CD14-positive monocyte (primary cell): Measurements from ENCODE around the gene TIMP1. TPM values are rescaled to one million over a fixed set of nuclear protein-coding genes. Genes with fewer than 3 reads are reported as not detected.

Experiments
- DNase-seq, 3 donors: peaks; one replicate each; pipeline ENCODE4 v3.0.0-alpha.2; 2011 to 2022
- H2AFZ ChIP-seq: 2 replicates; pipeline ENCODE4 v1.6.0; 2012; ENCODE audit warnings: mild to moderate bottlenecking, low read depth, low read length, inconsistent platforms; ENCODE audit not compliant: insufficient read depth, poor library complexity, severe bottlenecking
- H3K27ac ChIP-seq, 2 donors: 1 replicate in 1 of 2; 2 replicates in 1 of 2; pipeline ENCODE4 v1.5.1; 2012 to 2013; ENCODE audit warnings: low read length in 2 of 2, control low read depth in 1 of 2, inconsistent platforms in 1 of 2, low read depth in 1 of 2, mild to moderate bottlenecking in 1 of 2
- H3K27me3 ChIP-seq, 2 donors: one replicate each; pipeline versions ENCODE4 v1.6.0 to v1.6.1; 2011 to 2013; ENCODE audit warnings: low read length in 2 of 2; ENCODE audit not compliant: control insufficient read depth in 2 of 2, insufficient read depth in 2 of 2
- H3K36me3 ChIP-seq, 2 donors: replicated peaks in 1 of 2; 1 replicate in 1 of 2; 2 replicates in 1 of 2; pipeline versions ENCODE4 v1.5.1 to v1.6.1; 2012 to 2013; ENCODE audit warnings: low read length in 2 of 2, control low read depth in 1 of 2, inconsistent platforms in 1 of 2, mild to moderate bottlenecking in 1 of 2; ENCODE audit not compliant: insufficient read depth in 2 of 2, control insufficient read depth in 1 of 2
- H3K4me1 ChIP-seq, 2 donors: 1 replicate in 1 of 2; 2 replicates in 1 of 2; pipeline versions ENCODE4 v1.5.1 to v1.6.1; 2012 to 2013; ENCODE audit warnings: low read length in 2 of 2, control low read depth in 1 of 2, inconsistent platforms in 1 of 2, mild to moderate bottlenecking in 1 of 2, moderate library complexity in 1 of 2; ENCODE audit not compliant: insufficient read depth in 2 of 2, control insufficient read depth in 1 of 2
- H3K4me2 ChIP-seq: replicated peaks from 2 replicates; pipeline ENCODE3; 2012; ENCODE audit warnings: low read length, moderate library complexity, mild to moderate bottlenecking; ENCODE audit not compliant: poor library complexity, severe bottlenecking; ENCODE audit errors: extremely low read depth
- H3K4me3 ChIP-seq, 3 experiments: fragments of 200-600 bp in 1 of 3; sonication (generic) in 1 of 3; replicated peaks in 1 of 3; 1 replicate in 2 of 3; 2 replicates in 1 of 3; pipeline ENCODE4 v1.5.1; 2011 to 2013; ENCODE audit warnings: low read length in 3 of 3, mild to moderate bottlenecking in 3 of 3, control low read depth in 2 of 3, low read depth in 2 of 3, inconsistent platforms in 1 of 3, moderate library complexity in 1 of 3
- H3K79me2 ChIP-seq: 2 replicates; pipeline ENCODE4 v1.6.0; 2012; ENCODE audit warnings: mild to moderate bottlenecking, control low read depth, inconsistent platforms, low read length, moderate library complexity; ENCODE audit not compliant: insufficient read depth
- H3K9ac ChIP-seq: 2 replicates; pipeline ENCODE4 v1.6.0; 2017; ENCODE audit warnings: low read length, mild to moderate bottlenecking; ENCODE audit not compliant: insufficient read depth, poor library complexity, severe bottlenecking
- H3K9me3 ChIP-seq, 2 donors: replicated peaks in 1 of 2; 1 replicate in 1 of 2; 2 replicates in 1 of 2; pipeline versions ENCODE4 v1.5.1 to v1.6.1; 2012 to 2013; ENCODE audit warnings: low read length in 2 of 2, control low read depth in 1 of 2; ENCODE audit not compliant: control insufficient read depth in 1 of 2, insufficient read depth in 1 of 2
- H4K20me1 ChIP-seq: 2 replicates; pipeline ENCODE4 v1.6.0; 2012; ENCODE audit warnings: mild to moderate bottlenecking, low read length, control low read depth, moderate library complexity; ENCODE audit not compliant: insufficient read depth
- H3K27ac Mint-ChIP-seq, 7 donors: one replicate each; pipeline ENCODE4 v1.8.0; 2020; ENCODE audit warnings: mild to moderate bottlenecking in 7 of 7, mixed read lengths in 7 of 7, moderate library complexity in 6 of 7, inconsistent platforms in 2 of 7
- H3K27me3 Mint-ChIP-seq, 3 donors: one replicate each; pipeline ENCODE4 v1.8.0; 2021 to 2022; ENCODE audit warnings: low read depth in 3 of 3, mild to moderate bottlenecking in 3 of 3, mixed read lengths in 3 of 3, moderate library complexity in 3 of 3, inconsistent platforms in 1 of 3
- H3K36me3 Mint-ChIP-seq, 2 donors: one replicate each; pipeline ENCODE4 v1.8.0; 2020; ENCODE audit warnings: mixed read lengths in 2 of 2, inconsistent platforms in 1 of 2, mild to moderate bottlenecking in 1 of 2
- H3K4me1 Mint-ChIP-seq: one replicate; pipeline ENCODE4 v1.8.0; 2020; ENCODE audit warnings: mild to moderate bottlenecking, mixed read lengths
- H3K4me3 Mint-ChIP-seq, 2 donors: one replicate each; pipeline ENCODE4 v1.8.0; 2020; ENCODE audit warnings: mild to moderate bottlenecking in 2 of 2, mixed read lengths in 2 of 2, moderate library complexity in 1 of 2
- H3K9me3 Mint-ChIP-seq, 7 donors: one replicate each; pipeline ENCODE4 v1.8.0; 2020 to 2022; ENCODE audit warnings: mixed read lengths in 7 of 7, mild to moderate bottlenecking in 6 of 7, moderate library complexity in 6 of 7, inconsistent platforms in 2 of 7
- CTCF ChIP-seq: fragments of 200-600 bp; IDR thresholded peaks from one replicate; pipeline ENCODE4 v1.8.0; 2022; ENCODE audit warnings: antibody characterized with exemption, mild to moderate bottlenecking
- WGBS: methylation state at CpG from one replicate; pipeline ENCODE4 v1.1.5; 2013; ENCODE audit warnings: missing lambda C conversion rate; ENCODE audit not compliant: insufficient coverage; 5-methylcytosine and 5-hydroxymethylcytosine counted together
- intact Hi-C, 2 donors: fragments of 100-400 bp; cut with micrococcal nuclease; formaldehyde crosslinking; loops; one replicate each; pipeline versions ENCODE4 v1.15.0 to v1.15.1; 2023
- polyA plus RNA-seq, 3 donors: library from polyadenylated mRNA; depleted of rRNA in 1 of 3; unstranded in 2 of 3; stranded (reverse) in 1 of 3; fragments of 300-500 nt in 2 of 3; fragments of >200 nt in 1 of 3; fragmentation: Illumina TruSeq in 2 of 3; gene quantifications; 1 replicate in 2 of 3; 2 replicates in 1 of 3; pipeline ENCODE4 v1.2.3, GENCODE V29; 2012 to 2021

TIMP1 gene
- polyA plus RNA-seq, 3 donors = 591 to 682 (median 632) TPM

DNA sequence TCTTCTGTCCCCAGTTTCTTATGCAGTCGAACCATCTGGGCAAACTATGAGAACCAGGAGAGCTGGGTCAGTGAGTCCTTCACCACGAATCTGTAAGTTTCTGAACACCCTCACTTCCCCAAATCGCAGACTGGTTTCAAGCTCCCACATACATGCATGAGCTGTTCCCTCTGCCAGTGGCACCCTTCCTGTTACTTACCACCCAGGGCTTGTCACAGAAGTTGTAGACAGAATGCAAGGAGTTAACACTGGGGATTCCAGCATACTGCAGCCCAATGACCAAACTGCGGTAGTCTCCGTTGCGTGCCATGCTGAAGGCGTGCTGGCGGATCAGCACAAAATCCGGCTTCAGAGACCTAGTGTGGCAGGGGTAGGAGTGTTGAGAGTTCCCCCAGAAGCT, 22.8 kb downstream of the TIMP1 start:
- Histone ChIP-seq H3K4me1 (peaks cover 34 to 38% of the 10 kb centered on the region in 2 donors), H3K4me3 (no peak overlapping the region), H3K27ac (no peak overlapping the region), H3K4me2 (no peak overlapping the region), H3K79me2 (no peaks in the 10 kb centered on the region), H3K27me3 (no peaks in the 10 kb centered on the region), H3K36me3 (no peaks in the 10 kb centered on the region), H3K9ac (no peak overlapping the region), H2AFZ (no peak overlapping the region), H3K9me3 (peaks cover 0 to 4% of the 10 kb centered on the region in 2 donors), H4K20me1 (no peaks in the 10 kb centered on the region)
- WGBS = 10% methylated on average over 2 of the region's 9 CpGs
- Mint-ChIP-seq H3K9me3 (peaks cover 0 to 9% (median 4%) of the 10 kb centered on the region in 7 donors), H3K27me3 (peaks cover 0 to 5% (median 2%) of the 10 kb centered on the region in 3 donors), H3K4me3 (no peak overlapping the region), H3K27ac (peak overlapping the region in 1 of 7 donors; percentile 51), H3K36me3 (no peaks in the 10 kb centered on the region), H3K4me1 (peaks cover 29% of the 10 kb centered on the region)
- intact Hi-C loops = no loop called here
- no peak for TF ChIP-seq CTCF
- DNase-seq = peak; percentile 16 to 55 (median 23)

DNA sequence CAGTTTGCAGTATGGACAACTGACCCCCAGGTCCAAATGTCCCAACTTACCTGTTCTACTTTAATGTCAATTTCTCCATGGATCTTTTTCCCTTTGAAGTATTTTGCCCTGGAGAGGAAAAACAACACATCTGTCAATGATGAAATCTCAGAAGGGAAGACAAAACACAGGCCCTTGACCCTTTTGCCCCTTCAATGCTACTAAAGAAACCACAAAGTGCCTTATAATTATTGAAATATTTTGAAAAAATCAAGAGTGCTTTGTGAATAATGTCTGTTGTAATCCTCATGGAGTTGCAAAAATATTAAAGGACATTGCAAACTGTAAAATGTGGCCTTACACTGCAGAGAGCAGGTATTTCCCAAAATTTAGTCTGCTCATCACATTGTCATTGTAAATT, 24.9 kb downstream of the TIMP1 start:
- H3K4me1 ChIP-seq = peaks cover 41 to 48% of the 10 kb centered on the region in 2 donors
- H3K4me3 ChIP-seq = no peak overlapping the region
- intact Hi-C loops = no loop called here
- no peak overlapping the region for H3K9ac ChIP-seq
- H3K27ac ChIP-seq = no peak overlapping the region
- Mint-ChIP-seq H3K36me3 (no peaks in the 10 kb centered on the region), H3K9me3 (peaks cover 0 to 4% (median 0%) of the 10 kb centered on the region in 7 donors), H3K4me3 (no peak overlapping the region), H3K27me3 (peaks cover 0 to 5% (median 0%) of the 10 kb centered on the region in 3 donors), H3K4me1 (peaks cover 41% of the 10 kb centered on the region), H3K27ac (no peak overlapping the region)
- no peak for TF ChIP-seq CTCF
- no peaks in the 10 kb centered on the region for H4K20me1 ChIP-seq
- H2AFZ ChIP-seq = no peak overlapping the region
- no peaks in the 10 kb centered on the region for H3K79me2 ChIP-seq
- no peak for DNase-seq
- H3K9me3 ChIP-seq = no peaks in the 10 kb centered on the region
- H3K4me2 ChIP-seq = no peak overlapping the region
- H3K27me3 ChIP-seq = no peaks in the 10 kb centered on the region
- H3K36me3 ChIP-seq = no peaks in the 10 kb centered on the region
